Tibial artery (tissue), 4 donors: ENCODE data around the gene TBC1D10B.
A peak's percentile ranks its signal among the peaks of the same experiment; 100 is the strongest.

Source experiments
- DNase-seq, 2 donors: peaks; one replicate each; pipeline ENCODE4 v3.0.0-alpha.2; 2019
- H3K27ac ChIP-seq, 2 donors: fragments of 200-600 bp; sonication (generic) in 1 of 2; 1 replicate in 1 of 2; 2 replicates in 1 of 2; pipeline ENCODE4 v1.5.1; 2018 to 2019; ENCODE audit warnings: mild to moderate bottlenecking in 1 of 2
- H3K27me3 ChIP-seq, 2 donors: fragments of 200-600 bp; sonication (generic) in 1 of 2; one replicate each; pipeline versions ENCODE4 v1.5.1 to v1.6.0; 2016 to 2019
- H3K36me3 ChIP-seq, 3 donors: fragments of 200-600 bp; sonication (generic) in 2 of 3; one replicate each; pipeline ENCODE4 v1.5.1; 2016 to 2019; ENCODE audit warnings: mild to moderate bottlenecking in 2 of 3
- H3K4me1 ChIP-seq, 4 donors: fragments of 200-600 bp; sonication (generic) in 2 of 4; 1 replicate in 3 of 4; 2 replicates in 1 of 4; pipeline ENCODE4 v1.5.1; 2016 to 2019
- H3K4me3 ChIP-seq, 2 donors: fragments of 200-600 bp; sonication (generic) in 1 of 2; 1 replicate in 1 of 2; 2 replicates in 1 of 2; pipeline ENCODE4 v1.5.1; 2018 to 2019; ENCODE audit warnings: mild to moderate bottlenecking in 2 of 2
- H3K9me3 ChIP-seq, 3 donors: fragments of 200-600 bp; sonication (generic) in 1 of 3; one replicate each; pipeline ENCODE4 v1.5.1; 2016 to 2019
- intact Hi-C: fragments of 100-400 bp; cut with DNase I; formaldehyde crosslinking; loops from one replicate; pipeline ENCODE4 v1.15.0; 2023; ENCODE audit warnings: low total_unique reads
- TF ChIP-seq, protein P1 (sequence below), 2 experiments: fragments of 200-600 bp in 1 of 2; fragments of 450-650 bp in 1 of 2; IDR thresholded peaks; one replicate each; pipeline ENCODE4 v1.5.1; 2017 to 2019; ENCODE audit warnings: antibody characterized with exemption in 2 of 2, mild to moderate bottlenecking in 1 of 2, moderate library complexity in 1 of 2

TBC1D10B gene

DNA sequence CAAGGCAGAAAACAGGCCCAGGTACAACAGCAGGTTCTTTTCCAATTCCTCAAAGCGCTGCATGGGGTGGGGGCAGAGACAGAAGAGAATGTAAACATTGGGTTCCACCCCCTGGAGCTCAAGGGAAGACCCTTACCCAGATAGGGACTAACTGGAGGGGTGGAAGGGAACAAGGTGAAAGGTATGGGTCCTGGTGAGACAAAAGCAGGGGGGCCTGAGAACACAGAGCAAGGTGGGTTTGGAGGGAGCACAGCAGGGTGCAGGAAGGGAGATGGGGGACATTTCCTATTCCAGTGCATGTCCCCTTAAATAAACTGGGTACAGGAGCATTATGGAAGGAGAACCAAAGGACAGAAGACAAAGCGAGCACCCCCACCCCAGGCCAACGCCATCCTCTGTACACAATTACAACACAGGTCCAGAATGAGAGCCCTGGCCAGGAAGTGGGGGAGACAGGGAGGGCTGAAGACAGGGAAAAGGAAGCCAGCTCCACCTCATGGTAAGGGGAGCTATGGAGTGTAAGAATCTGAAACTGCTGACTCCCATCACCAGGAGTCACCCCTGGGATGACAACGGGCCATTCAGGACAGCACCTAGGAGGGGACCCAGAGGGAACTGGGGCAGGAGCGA lies 13.1 kb downstream of the TBC1D10B start:
- Histone ChIP-seq H3K4me3 (no peak overlapping the region), H3K4me1 (peaks cover 0 to 42% (median 37%) of the 10 kb centered on the region in 4 donors), H3K36me3 (peaks cover 21 to 71% (median 49%) of the 10 kb centered on the region in 3 donors), H3K27ac (peak overlapping the region in 1 of 2 donors; percentile 86), H3K27me3 (no peaks in the 10 kb centered on the region), H3K9me3 (no peaks in the 10 kb centered on the region)
- intact Hi-C loops, result no loop called here
- TF ChIP-seq, protein P1, sequence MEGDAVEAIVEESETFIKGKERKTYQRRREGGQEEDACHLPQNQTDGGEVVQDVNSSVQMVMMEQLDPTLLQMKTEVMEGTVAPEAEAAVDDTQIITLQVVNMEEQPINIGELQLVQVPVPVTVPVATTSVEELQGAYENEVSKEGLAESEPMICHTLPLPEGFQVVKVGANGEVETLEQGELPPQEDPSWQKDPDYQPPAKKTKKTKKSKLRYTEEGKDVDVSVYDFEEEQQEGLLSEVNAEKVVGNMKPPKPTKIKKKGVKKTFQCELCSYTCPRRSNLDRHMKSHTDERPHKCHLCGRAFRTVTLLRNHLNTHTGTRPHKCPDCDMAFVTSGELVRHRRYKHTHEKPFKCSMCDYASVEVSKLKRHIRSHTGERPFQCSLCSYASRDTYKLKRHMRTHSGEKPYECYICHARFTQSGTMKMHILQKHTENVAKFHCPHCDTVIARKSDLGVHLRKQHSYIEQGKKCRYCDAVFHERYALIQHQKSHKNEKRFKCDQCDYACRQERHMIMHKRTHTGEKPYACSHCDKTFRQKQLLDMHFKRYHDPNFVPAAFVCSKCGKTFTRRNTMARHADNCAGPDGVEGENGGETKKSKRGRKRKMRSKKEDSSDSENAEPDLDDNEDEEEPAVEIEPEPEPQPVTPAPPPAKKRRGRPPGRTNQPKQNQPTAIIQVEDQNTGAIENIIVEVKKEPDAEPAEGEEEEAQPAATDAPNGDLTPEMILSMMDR (IDR thresholded peaks at IDR 0.05), result no peak
- no peak for DNase-seq

DNA sequence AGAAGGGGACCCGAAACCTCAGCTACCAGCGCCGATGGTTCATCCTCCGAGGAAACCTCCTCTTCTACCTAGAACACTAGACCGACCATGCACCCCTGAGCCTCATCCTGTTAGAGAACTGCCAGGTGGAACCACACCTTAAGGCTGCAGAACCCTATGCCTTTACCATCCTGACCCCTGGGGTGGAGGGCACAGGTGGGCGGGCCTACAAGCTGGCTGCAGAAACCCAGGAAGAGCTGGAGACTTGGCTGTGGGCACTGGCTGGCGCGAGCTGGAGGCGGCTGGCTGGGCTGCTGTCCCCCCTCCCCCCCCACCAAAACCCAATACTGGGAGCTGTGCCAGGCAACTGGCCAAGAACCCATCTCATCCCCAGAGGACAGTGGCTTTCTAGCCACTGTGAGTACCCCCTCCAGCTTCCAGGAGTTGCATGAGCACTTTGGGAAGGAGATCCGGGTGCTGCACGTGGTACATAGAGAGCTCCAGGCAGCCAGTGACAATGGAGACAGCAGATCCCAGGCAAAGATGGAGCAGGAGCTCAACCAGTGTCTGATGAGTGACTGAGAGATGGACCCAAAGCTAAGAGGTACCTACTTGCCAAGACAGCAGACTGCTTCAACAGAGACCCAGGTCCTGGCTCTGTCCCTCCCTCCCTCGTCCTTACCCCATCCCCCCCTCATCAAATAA lies 13.8 kb downstream of the TBC1D10B start:
- peak in 1 of 2 donors; percentile 64 for DNase-seq
- peak overlapping the region; percentile 74 to 99 for H3K4me3 ChIP-seq
- no peaks in the 10 kb centered on the region for H3K27me3 ChIP-seq
- H3K36me3 ChIP-seq, result peaks cover 21 to 71% (median 54%) of the 10 kb centered on the region in 3 donors
- H3K9me3 ChIP-seq, result no peaks in the 10 kb centered on the region
- H3K4me1 ChIP-seq, result peaks cover 0 to 49% (median 44%) of the 10 kb centered on the region in 4 donors
- TF ChIP-seq, protein P1 (IDR thresholded peaks at IDR 0.05), result no peak
- peak overlapping the region; percentile 86 to 92 for H3K27ac ChIP-seq
- intact Hi-C loops, result no loop called here

DNA sequence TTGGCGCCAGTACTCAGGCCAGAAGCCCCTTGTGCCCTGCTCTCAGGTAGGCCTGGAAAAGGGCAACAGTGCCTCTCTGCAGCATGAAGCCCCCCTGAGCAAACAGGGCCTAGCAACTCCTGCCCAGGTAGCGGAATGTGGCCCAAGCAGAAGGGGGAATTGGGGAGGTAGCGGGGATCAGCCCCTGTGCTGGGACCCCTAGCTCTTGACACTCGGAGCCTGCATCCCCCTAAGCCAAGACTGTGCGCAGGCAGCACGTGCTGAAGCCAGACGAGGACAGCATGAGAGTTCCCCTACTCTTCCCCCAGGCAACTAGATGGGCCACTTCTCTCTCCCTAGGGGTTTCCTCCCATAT lies 14.4 kb downstream of the TBC1D10B start:
- no peak for DNase-seq
- Histone ChIP-seq H3K27me3 (no peaks in the 10 kb centered on the region), H3K4me3 (peak overlapping the region; percentile 74 to 99), H3K9me3 (no peaks in the 10 kb centered on the region), H3K4me1 (peaks cover 0 to 53% (median 46%) of the 10 kb centered on the region in 4 donors), H3K36me3 (peaks cover 21 to 71% (median 60%) of the 10 kb centered on the region in 3 donors), H3K27ac (peak overlapping the region; percentile 86 to 92)
- intact Hi-C loops, result no loop called here
- TF ChIP-seq, protein P1 (IDR thresholded peaks at IDR 0.05), result no peak

DNA sequence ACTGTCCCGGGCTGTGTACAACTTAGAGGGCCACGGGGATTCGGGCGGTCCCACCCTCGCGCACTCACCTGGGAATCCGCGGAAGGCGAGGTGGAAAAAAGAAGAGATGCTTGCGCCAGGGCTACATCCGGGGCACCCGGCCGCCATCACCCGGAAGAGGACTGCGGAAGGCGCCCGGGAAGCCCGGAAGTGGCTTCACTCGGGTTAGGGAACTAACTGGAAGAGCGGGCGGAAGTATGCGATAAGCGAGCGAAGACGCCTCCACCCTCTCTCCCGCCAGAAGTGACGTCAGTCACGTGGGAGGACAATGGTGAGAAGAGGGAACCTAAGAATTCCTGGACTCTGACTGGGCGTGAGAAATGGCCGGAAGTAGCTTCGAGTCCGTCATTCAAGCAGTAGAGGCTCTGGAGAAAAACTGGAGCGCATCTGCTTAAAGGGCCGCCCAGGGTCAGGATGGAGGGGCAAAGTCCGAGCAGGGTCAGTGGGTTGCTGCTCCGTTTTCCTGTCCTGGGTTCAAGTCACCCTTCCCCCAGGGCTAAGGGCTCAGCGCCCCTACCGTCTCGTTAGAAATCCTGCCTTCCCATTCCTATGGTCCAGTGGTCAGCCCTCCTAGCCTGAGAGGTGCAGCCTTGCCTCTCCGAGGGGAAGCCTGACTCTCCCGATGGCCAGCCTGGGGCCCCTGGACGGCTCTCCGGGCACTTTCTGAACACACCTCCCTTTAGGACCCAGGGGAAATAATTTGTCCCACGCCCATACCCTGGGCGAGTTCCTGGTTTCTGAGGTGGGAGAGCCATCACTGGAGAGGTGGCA lies 14.9 kb downstream of the TBC1D10B start, which contains the start of gene CD2BP2:
CD2BP2 (minus strand) TSS at position 165 of the 810 bp plus-strand sequence. CDS start 627 bp downstream, outside the sequence.
- intact Hi-C loops, result no loop called here
- TF ChIP-seq, protein P1 (IDR thresholded peaks at IDR 0.05), result no peak
- Histone ChIP-seq H3K4me1 (peaks cover 0 to 53% (median 46%) of the 10 kb centered on the region in 4 donors), H3K27me3 (no peaks in the 10 kb centered on the region), H3K36me3 (peaks cover 21 to 71% (median 65%) of the 10 kb centered on the region in 3 donors), H3K9me3 (no peaks in the 10 kb centered on the region), H3K4me3 (peak within 1 kb of the TSS; percentile 74 to 99), H3K27ac (peak within 1 kb of the TSS; percentile 86 to 92)
- peak; percentile 98 to 99 for DNase-seq

DNA sequence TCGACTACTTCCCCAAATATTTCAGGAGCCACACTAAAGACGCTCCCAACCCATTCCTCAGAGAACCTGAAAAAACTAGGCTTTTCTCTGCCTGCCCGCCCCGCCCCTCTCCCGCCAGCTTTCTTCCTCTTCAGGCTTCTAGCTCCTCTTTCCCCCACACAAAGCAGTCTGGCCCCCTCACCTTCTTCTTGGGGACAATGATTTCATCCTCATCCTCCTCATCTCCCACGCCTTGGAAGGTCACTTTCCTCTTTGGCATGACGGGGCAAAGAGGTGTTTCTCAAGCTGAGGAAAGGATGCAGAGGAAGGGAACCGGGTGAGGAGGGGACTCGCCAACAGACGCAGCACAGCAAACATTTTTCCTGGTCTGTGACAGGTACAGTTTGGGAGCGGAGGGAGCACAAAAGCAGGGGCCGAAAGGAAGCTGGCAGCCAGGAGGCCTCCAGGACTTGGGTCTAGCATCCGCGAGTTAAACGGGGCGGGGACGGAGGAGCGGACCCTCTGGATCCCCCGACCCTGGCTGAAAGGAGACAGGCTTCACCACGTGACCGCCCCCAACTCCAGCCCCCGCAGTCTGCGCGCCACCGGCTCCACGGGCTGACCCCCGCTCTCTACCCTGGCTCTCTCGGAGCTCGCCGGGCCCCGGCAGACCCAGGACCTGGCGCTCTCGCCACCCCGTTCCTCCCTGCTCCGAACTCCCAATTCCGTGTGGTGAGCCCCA lies 15.7 kb downstream of the TBC1D10B start:
- Histone ChIP-seq H3K9me3 (no peaks in the 10 kb centered on the region), H3K27ac (peak overlapping the region; percentile 86 to 92), H3K36me3 (peaks cover 20 to 71% (median 61%) of the 10 kb centered on the region in 3 donors), H3K4me1 (peaks cover 0 to 53% (median 46%) of the 10 kb centered on the region in 4 donors), H3K27me3 (no peaks in the 10 kb centered on the region), H3K4me3 (peak overlapping the region; percentile 74 to 99)
- DNase-seq, result peak in 1 of 2 donors; percentile 72
- TF ChIP-seq, protein P1 (IDR thresholded peaks at IDR 0.05), result no peak
- intact Hi-C loops, result no loop called here
